SK-N-MC (cell line): Measurements from ENCODE around the gene TCF12.

ENCODE experiments used
- EZH2 ChIP-seq: fragments of 200-600 bp; sonication (generic); IDR thresholded peaks from one replicate; pipeline ENCODE4 v1.6.1; 2017; ENCODE audit warnings: antibody characterized with exemption
- FOXP2 ChIP-seq: optimal IDR thresholded peaks from 2 replicates; pipeline ENCODE3; 2011; ENCODE audit warnings: mild to moderate bottlenecking, moderate library complexity; ENCODE audit not compliant: insufficient read depth; ENCODE audit errors: extremely low read length, control extremely low read depth
- POLR2AphosphoS5 ChIP-seq: IDR thresholded peaks from 2 replicates; pipeline ENCODE4 v1.6.1; 2012; ENCODE audit warnings: mild to moderate bottlenecking, low read depth, low read length, borderline replicate concordance

DNA sequence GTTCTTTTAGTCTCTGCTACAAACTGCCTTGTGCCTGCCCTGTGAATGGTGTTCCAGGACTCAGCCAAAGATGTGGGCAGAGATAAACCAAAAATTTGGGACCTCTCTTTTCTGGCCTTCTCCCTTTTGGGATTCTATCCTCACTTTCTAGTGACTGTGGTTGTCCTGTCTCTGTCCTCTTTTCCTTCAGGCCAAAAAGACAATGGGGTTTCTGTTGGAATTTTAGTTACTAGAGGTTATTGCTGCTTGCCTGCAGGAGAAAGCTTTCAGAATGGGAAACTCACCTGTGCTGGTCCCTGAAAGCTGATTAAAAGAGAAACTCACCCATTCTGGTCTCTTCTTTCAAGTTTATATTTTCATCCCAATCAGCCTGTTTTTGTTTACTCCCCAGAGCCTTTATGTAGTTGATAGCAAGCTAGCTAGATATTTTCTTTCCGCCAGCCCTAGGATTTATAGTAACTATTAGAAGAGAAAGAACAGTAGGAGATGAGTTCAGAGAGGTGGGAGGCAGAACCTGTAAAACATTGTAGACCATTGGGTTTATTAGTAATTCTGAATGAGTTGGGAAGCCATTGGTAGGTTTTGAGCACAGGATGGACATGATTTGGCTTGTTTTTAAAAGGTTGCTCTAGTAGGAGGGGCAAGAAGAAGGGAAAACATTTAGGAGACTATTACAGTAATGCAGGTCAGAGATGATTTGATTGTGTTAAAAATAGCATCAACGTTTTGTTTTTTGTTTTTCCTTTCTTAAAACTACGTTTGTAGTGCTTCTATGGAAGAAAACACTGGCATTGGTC lies 138.9 kb downstream of the TCF12 start:
- no peak for TF ChIP-seq EZH2
- no peak for TF ChIP-seq POLR2AphosphoS5
- no peak for TF ChIP-seq FOXP2
